CD4-positive, alpha-beta T cell treated with Interferon alpha-2 for 1 hour (primary cell): ENCODE measurements around the gene COLEC12.
"Not testable (repeated sequence)": the region's sequence is repeated elsewhere in the genome, so short reads cannot be mapped to it uniquely, and the experiment has no call there.

ENCODE experiments used
- DNase-seq, 2 donors: peaks; one replicate each; pipeline ENCODE4 v3.0.0-alpha.2; 2020 to 2022

COLEC12 gene

DNA sequence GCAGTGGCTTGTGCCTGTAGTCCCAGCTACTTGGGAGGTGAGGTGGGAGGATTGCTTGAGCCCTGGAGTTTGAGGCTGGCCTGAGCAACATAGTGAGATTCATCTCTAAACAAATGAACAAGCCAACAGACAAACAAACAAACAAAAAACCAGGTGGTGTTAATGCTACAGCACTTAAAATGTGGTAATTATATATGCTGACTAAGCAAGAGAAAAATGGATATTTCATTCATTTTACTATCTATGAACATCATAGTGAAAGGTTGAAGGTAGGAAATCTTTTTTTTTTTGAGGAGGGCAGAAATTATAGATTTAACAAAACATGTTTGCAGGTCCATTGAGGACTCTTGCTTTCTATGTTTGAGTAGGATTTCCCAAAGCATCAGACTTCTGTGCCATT lies 190.5 kb downstream of the COLEC12 start:
- no peak for DNase-seq

DNA sequence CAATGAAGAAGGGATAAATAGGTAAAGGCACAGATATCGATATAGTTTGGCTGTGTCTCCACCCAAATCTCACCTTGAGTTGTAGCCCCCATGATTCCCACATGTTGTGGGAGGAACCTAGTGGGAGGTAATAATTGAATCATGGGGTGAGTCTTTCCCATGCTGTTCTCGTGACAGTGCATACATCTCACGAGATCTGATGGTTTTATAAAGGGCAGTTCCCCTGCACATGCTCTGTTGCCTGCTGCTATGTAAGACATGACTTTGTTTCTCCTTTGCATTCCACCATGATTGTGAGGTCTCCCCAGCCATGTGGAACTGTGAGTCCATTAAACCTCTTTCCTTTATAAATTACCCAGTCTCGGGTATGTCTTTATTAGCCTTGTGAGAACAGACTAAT lies 192.4 kb downstream of the COLEC12 start:
- DNase-seq: not testable (repeated sequence)

DNA sequence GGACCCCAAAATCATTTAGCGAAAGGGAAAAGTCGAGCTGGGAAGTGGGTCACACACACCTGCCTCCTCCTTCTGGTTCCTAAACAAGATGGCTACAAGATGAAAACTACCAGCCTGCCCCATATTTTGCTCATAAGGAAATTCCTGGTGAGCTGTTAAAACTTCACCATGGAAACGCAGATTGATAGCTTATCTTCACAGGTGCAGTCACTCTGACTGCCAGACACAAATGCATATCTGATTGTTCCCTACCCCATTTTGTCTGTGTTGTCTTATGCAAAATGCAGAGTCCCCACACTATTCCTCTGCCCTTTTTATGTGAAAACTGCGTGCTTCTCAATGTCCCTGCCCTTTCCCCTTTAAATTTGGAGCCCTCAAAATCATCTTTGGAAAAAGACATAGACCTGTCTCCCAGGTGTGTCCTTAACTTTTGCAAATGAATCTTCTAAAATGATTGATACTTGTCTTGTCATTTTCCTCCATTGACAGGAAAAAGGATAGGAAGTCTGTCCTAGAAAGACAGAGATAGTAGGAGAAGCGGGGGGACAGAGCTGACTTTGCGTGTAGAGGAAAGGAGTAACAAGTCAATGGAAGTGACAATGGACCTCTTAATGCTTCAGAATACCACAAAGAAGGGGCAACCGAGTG lies 193.8 kb downstream of the COLEC12 start:
- DNase-seq: no peak

DNA sequence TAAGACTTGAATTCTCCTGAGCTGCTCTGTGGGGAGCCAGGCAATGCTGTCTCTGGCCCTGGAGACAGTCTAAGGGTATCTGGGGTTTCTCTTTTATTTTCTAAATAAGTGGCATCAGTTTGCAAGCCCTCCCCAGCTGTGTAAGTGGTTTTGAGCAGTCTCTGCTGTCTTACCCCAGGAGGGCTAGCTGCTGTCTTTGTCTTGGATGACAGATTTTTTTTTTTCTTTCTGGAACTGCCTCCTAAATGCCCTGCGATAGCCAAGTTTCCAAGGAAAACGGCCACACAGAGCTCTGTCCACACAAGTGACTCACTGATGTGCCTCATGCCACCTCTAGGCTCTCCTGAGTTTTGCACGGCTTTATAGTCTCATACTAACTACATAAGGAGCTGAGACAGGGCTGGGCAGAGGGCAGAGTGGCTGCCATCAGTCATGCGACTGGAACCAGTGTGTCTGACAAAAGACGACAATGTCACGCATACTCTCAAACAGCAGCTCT lies 195.4 kb downstream of the COLEC12 start:
- DNase-seq: no peak

DNA sequence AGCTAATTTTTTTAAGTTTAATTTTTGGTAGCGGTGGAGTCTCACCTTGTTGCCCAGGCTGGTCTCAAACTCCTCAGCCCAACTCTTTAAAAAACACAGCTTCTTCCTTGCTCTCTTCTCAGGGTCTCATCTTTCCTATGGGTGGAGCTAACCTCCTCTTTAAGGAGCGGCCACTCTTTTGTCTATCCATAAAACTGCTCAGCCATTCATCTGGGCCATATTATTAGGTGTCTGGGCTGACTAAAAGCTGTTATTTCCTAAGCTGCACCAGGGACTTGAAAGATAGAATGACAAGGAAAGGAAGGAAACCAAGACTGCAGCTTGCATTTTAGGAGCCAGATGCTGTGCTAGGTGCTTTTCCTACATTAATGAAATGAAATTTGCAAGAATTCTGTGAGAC lies 196.9 kb downstream of the COLEC12 start:
- no peak for DNase-seq

DNA sequence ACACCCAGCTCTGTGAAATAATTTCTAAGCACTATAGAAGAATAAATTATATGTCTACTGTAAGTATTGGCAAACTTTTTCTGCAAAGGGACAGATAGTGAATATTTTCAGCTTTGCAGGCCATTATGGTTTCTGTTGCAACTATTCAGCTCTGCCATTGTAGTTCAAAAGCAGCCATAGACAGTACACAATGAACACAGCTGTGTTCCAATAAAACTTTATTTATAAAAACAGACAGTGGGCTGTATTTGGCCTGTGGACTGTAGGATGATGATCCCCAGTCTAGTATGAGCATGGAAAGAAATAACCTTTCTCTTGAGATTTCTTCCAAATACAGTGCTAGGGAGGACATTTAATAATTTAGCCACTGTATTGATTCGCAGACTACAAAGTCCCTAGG lies 197.5 kb downstream of the COLEC12 start:
- DNase-seq: no peak

DNA sequence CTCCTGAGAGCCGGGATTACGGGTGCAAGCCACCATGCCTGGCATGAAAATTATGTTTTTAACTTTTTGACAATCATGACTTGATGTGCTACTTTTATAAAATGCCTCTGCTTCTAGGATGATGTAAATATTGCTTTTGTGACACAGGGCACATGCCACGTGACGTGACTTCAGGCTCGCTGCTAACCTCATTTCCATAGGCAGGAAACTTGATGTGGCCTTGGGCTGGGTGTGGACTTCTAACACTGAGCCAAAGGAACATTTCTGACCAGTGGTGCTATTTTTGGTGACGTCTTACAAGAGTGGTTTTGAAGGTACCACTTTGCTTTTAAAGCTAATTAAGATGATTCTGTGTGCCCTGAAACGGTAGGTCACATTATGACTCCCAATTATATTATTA lies 198.4 kb downstream of the COLEC12 start:
- no peak for DNase-seq

DNA sequence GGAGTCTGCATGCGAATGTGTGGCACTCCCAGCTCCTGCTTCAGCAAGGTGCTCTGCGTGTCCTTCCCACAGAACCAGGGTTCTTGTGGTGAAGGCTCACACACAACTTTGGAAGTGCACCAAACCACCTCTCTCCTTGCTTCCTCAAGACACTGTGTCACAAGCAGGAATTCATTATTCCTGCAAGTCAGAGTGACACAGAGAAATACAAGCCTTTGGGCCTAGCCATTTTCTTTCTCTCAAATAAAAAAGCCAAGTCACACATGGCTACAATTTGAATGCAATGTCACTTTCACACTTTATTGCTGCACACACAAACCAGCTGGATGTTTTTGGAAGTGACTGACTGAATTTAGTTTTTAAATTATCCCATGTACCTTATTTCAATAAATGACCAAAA lies 202.6 kb downstream of the COLEC12 start:
- no peak for DNase-seq

DNA sequence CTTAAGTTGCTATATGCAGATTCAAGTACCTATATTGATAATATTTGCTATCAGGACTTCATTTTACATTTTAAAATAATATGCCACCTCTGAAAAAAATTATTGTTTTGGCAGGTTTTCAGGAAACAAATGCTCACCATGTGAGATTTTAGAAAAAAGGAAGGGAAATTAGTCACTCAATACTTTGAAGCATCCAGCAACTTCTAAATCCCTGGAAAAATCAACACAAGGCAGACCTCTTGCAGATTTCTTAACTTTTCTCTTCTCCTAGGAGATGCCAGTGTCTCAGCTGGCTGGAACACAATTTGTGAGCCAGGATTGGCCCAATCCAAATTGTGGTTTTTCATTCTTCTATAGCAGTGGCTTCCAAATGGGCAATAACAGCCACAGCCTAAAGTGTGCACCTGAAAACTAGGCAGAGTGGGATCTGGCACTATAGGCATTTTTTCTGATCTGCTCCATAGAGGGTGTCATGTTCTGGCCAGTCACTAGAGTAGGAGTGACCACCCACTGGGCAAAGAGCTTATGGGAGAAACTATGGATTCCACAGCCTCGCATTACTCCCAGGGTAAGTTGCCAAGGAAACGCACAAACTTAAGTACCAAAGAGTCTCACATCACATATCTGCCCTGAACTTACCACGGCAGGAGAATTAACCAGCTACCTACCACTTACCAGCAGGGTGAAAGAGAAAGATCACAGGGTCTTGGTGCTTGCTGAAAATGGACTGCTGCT lies 204.6 kb downstream of the COLEC12 start:
- no peak for DNase-seq

DNA sequence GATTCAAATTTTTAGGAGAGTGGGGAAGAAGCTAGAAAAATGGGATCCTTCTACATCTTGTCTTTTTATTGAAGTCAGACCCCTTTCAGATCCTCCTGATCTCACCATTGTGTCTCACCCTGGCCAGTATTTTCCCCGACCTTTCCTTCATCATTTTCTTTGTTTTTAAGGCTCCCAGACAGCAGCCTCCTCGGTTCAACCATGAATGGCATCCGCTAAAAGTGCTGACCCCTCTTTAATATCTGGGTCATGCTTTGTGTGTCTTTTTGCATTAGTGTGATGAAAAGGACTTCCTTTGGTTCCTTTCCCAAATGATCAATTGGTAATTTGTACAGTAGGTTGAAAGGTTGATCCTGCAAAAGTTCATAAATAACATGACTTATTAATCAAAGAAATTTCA lies 205.9 kb downstream of the COLEC12 start:
- no peak for DNase-seq

DNA sequence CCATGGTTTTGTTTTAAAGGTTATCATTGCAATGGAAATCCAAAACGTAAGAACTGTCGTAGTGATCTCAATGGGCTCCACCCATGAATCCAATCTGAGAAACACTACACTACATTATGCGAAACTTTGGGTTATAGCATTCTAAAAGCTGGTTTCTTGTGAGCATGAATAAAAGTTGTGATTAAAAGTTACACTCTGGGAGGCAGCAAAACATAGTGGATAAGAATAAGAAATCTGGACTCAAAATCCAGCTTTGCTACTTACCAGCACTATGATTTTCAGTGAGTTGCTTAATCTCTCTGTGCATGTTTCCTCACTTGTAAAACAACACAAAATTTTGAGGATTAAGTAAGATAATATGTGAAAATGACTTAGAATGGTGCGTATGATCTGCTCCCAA lies 207.0 kb downstream of the COLEC12 start:
- DNase-seq: no peak

DNA sequence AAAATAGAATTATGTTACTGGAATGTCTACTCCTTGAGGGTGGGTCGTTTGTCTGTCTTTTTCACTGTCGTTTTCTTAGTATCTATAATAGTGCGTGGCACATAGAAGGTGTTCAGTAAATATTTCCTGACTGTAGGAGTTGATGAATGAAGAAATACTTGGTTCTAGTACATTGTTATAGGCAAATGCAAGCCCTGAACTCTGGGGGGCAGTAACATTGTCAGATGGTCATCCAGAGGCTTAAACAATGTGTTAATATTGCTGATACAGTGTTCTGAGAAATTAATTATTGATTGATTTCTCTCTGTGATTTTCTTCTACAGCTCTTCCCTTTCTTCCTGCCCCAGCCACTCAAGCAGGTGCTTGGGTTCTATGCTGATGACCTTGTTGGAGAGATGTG lies 208.2 kb downstream of the COLEC12 start:
- DNase-seq: no peak

DNA sequence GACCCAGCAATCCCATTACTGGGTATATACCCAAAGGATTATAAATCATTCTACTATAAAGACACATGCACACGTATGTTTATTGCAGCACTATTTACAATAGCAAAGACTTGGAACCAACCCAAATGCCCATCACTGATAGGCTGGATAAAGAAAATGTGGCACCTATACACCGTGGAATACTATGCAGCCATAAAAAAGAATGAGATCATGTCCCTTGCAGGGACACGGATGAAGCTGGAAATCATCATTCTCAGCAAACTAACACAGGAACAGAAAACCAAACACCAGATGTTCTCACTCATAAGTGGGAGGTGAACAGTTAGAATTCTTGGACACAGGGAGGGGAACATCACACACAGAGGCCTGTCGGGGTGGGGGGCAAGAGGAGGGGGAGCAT lies 210.5 kb downstream of the COLEC12 start:
- DNase-seq: not testable (repeated sequence)

DNA sequence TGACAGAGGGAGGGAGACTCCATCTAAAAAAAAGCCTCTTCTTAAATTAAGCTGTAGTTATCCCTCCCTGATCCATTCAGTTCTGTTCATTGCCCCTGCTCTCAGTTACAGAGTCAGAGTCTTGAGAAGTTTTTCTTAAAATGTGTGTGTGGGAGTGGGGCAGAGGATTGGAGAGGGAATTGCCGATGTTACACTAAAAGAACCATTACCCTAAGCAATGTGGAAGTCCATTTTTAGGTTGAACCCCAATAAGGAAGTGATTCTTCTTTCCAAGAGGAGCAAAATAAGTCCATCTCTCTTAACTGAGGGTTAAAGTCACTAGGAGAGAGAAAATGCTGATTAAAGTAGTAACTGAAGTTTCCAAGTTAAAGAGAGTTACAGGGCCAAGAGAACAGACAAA lies 211.5 kb downstream of the COLEC12 start:
- no peak for DNase-seq

DNA sequence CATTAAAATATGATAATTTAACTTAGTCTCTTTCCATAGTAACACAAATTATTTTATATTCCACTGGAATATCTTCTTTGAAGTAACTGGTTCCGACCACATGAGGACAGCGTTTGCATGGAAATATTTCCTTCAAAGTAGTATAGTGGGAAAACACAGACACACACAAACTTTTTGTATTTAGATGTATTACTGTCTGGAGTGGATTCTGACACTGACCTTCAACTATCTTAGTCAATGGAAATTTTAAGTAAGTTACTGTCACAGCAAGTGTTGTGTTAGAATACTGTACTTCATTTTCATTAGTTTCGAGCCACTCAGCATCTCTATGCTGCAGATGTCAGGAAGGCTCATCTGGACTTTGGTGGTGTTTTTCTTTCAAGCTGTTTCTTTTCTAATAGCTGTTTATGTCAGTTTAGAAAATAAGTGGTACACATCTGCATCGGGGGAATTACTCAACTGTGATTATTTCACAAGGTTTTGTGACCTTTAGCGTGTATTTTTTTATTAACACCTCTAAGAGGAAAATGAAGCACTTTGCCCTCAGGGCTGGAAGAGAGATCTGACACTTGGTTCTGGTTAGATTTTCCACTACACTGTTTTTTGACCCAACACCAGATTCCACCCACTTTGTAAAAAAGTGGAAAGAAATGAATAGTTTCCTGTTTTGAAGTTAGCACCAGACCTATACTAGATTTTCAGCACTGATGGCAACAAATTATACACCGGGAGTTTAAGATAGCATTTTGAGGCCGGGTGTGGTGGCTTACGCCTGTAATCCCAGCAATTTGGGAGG lies 213.8 kb downstream of the COLEC12 start:
- DNase-seq: no peak

DNA sequence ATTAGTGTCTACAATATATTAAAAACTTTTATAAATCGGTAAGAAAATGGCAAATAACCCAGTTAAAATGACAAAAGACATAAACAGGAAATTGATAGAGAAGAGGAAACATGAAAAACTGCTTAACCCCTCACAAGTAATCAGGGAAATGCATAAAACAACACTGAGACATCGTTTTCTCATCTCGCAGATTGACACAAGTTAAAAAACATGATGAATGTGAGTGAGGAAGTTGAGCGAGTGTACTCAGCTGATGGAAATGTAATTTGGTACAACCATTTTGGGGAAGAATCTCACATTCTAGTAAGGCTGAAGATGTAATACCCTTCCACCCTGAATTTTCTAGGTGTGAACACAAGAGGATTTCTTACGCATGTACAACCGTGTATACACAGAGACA lies 214.7 kb downstream of the COLEC12 start:
- no peak for DNase-seq

DNA sequence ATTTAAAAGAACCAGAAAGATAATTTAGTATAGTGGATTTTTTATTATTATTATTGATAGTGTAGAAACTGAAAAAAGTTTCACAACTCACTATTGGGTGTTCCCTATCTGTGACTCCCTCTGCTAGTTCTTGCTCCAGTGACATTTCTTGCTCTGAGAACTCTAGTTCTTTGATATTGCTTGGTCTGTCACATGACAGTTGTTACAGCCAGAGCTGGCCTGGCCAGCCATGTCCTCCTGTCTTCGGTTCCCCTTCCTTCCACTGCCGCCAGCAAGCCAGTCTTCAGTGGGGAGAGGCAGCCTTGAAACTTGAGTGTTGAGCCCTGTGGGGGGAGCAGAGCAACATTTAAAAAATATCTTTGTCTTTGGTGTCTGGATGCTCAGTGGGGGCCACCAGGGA lies 225.0 kb downstream of the COLEC12 start:
- no peak for DNase-seq

DNA sequence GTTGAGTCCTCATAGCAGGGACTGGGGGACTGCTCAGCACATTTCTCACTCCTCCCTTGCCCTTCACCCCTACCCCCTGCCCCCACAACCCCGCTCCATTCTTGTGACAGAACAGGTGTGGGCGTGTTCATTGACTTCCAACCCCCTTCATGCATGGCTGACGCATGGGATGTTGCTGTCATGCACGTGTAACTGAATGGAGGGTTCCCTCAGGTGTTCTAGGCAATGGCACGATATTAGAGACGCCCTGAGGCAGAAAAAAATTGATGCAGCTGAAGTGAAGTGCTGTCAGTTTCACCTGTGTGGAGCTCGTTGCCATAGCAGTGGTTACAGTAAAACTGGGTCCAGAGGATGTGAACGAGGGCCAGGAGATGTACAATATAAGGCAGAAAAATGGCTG lies 226.2 kb downstream of the COLEC12 start:
- no peak for DNase-seq

DNA sequence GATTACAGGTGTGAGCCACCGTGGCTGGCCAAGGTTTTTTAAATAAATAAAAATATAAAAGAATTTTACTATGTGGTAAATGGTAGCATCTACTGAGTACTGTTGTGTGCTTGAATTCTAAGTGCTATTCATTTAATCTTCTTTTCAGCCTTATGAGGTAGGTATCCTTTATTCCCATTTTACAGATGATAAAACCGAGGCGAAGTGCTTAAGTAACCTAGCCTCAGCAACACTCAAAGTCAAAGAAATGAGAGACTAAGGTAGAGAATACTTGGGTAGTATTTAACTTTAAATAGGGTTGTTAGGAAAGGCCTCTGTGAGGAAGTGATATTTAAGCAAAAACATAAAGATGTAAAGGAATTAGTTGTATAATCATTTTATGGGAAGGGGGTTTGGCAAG lies 227.0 kb downstream of the COLEC12 start:
- no peak for DNase-seq

DNA sequence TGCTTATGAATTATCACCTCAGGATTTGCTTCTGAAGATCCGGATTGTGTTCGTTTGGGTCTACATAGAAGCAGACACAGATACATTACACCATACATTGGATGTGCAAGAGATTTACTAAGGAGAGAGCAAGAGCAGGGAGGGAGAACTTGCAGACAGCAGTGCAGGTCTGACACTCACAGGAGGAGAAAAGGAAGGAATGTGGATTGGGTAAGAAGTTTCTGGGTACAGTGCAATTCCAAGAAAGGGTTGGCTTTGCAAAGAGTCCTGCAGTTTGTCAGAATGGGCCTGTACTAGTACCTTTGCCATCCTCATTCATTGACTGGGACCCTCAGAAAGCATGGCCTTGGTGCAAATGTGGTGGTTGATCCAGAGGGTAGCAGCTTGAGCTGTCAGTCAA lies 227.9 kb downstream of the COLEC12 start:
- DNase-seq: no peak

DNA sequence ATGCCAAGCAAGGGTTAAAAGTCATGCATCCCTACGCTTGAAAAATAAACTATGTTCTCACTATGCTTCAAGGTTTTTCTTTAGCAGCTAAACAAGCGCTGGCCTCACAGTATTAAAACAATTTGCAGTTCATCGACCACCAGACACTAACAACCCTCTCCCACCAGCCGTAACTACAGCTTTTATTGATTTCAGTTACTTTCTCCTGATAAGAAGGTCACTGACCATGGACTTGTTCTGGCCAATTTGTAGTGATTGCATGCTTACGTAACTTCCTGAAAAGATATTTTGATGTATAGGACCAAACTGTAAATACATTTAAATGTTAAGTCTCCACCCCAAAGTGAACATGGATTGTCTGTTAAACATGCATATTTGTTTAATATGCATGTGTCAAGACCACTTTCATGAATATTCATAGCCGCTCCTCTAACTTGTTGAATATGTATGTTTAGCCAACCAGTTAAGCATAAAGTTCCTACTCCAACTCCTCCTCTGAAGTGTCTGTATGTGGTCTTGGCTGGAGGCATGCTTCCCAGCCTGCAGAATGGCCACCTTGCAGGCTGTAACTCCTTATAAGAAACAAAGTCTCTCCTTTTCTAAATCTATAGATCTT lies 230.9 kb downstream of the COLEC12 start:
- no peak for DNase-seq

DNA sequence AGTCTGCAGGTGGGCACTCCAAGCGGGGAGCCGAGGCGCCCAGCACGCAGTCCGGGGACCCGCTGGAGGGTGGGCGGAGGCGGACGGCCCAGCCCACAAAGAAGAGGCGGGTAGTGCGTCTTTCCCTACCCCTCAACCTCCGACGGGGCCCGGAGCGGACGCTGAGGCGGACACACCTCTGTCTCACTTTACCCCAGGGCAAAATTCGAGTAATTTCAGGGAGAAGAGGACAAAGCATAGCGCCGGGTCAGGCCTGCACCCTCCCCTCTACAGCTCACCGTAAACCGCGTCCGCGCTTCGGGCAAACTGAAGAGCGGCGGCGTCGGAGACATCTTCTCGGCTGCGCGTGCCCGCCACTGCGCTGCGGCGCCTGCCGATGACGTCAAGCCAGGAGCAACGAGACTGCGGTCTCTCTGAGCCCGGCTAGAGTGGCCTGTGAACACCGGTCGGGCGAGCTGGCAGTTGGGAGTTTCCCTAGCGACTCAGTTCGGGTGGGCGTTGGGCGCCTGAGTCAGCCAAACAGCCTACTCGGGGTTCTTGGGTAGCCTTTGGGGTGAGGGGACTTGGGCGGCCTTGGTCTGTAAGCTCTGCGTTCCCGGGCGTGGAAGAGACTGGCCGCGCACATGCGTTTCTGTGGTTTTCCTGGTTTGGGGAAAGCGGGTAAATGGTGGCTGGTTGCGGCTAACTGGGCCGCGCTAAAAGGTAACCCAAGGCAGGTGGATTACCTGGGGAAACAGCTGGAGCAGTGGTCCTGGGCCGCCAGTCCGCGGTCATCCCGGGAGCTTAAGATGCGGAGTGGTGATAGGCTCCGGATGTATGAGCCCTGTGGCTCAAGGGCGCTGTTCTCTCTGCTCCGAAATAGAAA lies 232.6 kb downstream of the COLEC12 start, which contains the start of gene THOC1:
TSS of gene THOC1 (minus strand) at position 360 of the 865 bp plus-strand sequence. CDS start at position 332, 28 bp downstream.
- peak; percentile 93 to 95 for DNase-seq
